Lower lobe of right lung (tissue), 2 donors: ENCODE results near the gene ZPBP2. TPM values are rescaled to one million over a fixed set of nuclear protein-coding genes. Genes with fewer than 3 reads are reported as not detected.

ENCODE experiments used
- ATAC-seq, 2 donors: fragments of 200-7000 bp; cut with Tn5 transposase; one replicate each; pipeline ENCODE4 v1.9.1; 2020 to 2022; ENCODE audit warnings: mild to moderate bottlenecking in 2 of 2, moderate library complexity in 2 of 2
- DNase-seq: peaks from one replicate; pipeline ENCODE4 v3.0.0-alpha.2; 2020
- H3K27ac ChIP-seq: fragments of 200-600 bp; one replicate; pipeline ENCODE4 v1.8.0; 2022
- H3K27me3 ChIP-seq: fragments of 200-600 bp; one replicate; pipeline ENCODE4 v1.8.0; 2022; ENCODE audit warnings: low read depth
- H3K36me3 ChIP-seq: fragments of 200-600 bp; one replicate; pipeline ENCODE4 v1.8.0; 2022; ENCODE audit warnings: mild to moderate bottlenecking
- H3K4me1 ChIP-seq: fragments of 200-600 bp; one replicate; pipeline ENCODE4 v1.8.0; 2022
- H3K4me3 ChIP-seq: fragments of 200-600 bp; one replicate; pipeline ENCODE4 v1.8.0; 2022; ENCODE audit warnings: mild to moderate bottlenecking
- H3K9me3 ChIP-seq: fragments of 200-600 bp; one replicate; pipeline ENCODE4 v1.8.0; 2022
- intact Hi-C: fragments of 100-400 bp; cut with DNase I; formaldehyde crosslinking; loops from one replicate; pipeline ENCODE4 v1.11.0; 2022
- total RNA-seq: library from RNA; stranded (reverse); fragmentation: NEBNext Ultra II Directional; extraction: Animal tissue kit (Norgen Biotek cat#: 25700); gene quantifications from one replicate; pipeline ENCODE4 v1.2.1, GENCODE V29; 2021
- TF ChIP-seq, protein P1 (sequence below): fragments of 200-600 bp; IDR thresholded peaks from one replicate; pipeline ENCODE4 v1.8.0; 2022; ENCODE audit warnings: antibody characterized with exemption, mild to moderate bottlenecking
- donor health status: DM: no; HTN: yes; CAD: no; lungs with severe emphysema.

The ZPBP2 gene
- total RNA-seq, 1 donor from 2014 or later, result not detected

- intact Hi-C loops, result no loop called here
- H3K36me3 ChIP-seq, result no peaks in the 10 kb centered on the region
- no peak overlapping the region for H3K27ac ChIP-seq
- peaks cover 58% of the 10 kb centered on the region for H3K27me3 ChIP-seq
- H3K4me1 ChIP-seq, result peaks cover 8% of the 10 kb centered on the region
- no peak overlapping the region for H3K4me3 ChIP-seq
- no peak for DNase-seq
- no peaks in the 10 kb centered on the region for H3K9me3 ChIP-seq
- ATAC-seq, result no peak
- TF ChIP-seq, protein P1, sequence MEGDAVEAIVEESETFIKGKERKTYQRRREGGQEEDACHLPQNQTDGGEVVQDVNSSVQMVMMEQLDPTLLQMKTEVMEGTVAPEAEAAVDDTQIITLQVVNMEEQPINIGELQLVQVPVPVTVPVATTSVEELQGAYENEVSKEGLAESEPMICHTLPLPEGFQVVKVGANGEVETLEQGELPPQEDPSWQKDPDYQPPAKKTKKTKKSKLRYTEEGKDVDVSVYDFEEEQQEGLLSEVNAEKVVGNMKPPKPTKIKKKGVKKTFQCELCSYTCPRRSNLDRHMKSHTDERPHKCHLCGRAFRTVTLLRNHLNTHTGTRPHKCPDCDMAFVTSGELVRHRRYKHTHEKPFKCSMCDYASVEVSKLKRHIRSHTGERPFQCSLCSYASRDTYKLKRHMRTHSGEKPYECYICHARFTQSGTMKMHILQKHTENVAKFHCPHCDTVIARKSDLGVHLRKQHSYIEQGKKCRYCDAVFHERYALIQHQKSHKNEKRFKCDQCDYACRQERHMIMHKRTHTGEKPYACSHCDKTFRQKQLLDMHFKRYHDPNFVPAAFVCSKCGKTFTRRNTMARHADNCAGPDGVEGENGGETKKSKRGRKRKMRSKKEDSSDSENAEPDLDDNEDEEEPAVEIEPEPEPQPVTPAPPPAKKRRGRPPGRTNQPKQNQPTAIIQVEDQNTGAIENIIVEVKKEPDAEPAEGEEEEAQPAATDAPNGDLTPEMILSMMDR, result no peak
Observed at GRCh38 chr17:39861235-39861634, 6.8 kb upstream of the ZPBP2 start.

DNA sequence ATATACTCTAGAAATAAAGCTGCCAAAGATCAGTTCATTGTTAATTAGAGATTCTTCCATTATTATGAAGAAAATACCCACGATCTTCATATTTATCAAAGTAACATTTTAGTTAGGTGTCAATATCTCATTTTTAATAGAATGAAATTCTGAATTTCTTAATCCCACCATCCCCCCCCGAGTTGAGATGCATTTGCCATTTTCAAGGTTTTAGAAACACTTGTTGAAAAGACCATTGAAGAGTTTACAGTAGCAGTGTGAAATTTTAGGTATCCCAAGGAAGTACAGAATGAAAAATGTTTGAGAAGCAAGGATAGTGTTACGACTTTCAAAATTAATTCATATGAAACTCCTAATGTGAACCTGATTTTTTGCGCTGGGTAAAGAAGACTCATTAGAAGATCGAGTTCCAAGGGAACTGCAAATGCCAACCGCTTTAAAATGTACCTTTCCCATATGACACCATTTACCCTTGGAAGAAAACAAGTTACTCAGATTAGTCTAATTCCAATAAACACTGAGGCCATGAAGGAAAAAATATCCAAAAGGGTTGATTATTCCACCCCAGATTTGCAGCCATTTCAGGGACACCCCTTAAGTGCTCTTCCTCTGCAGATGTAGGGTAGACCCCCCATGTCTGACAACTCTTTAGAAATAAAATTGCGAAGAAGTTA is 4.6 kb upstream of the ZPBP2 start:
- H3K27ac ChIP-seq, result peak overlapping the region; percentile 57
- H3K27me3 ChIP-seq, result peaks cover 74% of the 10 kb centered on the region
- H3K4me1 ChIP-seq, result peaks cover 8% of the 10 kb centered on the region
- peak overlapping the region; percentile 42 for H3K4me3 ChIP-seq
- TF ChIP-seq, protein P1, result no peak
- H3K9me3 ChIP-seq, result no peaks in the 10 kb centered on the region
- ATAC-seq (no peak), DNase-seq (no peak)
- no peaks in the 10 kb centered on the region for H3K36me3 ChIP-seq
- intact Hi-C loops, result no loop called here

DNA sequence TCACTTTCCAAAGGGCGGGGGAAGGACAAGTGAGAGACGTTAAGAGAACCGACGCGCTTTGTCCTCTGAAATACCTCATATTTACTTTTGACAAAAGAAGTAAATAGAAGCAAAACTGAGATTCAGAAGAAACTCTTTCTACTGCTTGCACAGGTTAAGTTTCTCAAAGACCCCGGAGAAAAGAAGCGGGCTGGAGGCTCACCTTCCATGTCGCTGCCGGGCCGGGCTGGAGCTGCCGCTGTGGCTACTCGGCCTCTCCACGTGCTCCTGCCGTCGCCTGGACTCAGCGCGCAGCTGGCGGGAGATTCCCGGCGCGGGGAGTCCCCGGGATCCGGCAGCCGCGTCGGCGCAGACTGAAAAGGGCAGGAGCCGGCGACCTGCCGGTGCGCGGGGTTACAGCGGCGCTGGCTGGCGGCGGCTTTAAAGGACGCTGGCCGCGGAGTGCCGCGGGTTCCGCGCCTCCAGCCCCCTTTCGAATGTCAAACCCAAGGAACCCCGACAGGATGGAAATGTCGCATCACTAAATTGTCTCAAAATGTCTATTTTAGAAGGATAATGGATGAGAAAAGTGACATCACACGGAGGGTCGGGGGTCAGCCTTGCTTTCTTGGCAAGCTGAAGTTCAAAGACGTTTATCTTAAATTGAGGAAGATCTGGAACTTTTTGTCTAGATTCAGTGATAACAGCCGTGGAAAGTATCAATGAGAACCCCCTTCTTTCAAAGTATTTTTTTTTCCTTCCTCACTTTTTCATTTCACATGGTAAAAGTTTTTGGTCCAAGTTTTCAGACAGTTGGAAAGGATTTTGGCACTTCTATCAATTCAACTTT is 3.9 kb upstream of the ZPBP2 start, which contains the start of gene IKZF3:
Gene IKZF3, minus strand, starts transcription at position 395 of the 829 bp plus-strand sequence. Its CDS starts 186 bp downstream, at position 209.
- Histone ChIP-seq H3K9me3 (no peaks in the 10 kb centered on the region), H3K27me3 (peaks cover 80% of the 10 kb centered on the region), H3K4me3 (peak within 1 kb of the TSS; percentile 42), H3K27ac (peak within 1 kb of the TSS; percentile 57), H3K36me3 (no peaks in the 10 kb centered on the region), H3K4me1 (peaks cover 8% of the 10 kb centered on the region)
- ATAC-seq, result peak; percentile 96 to 99
- DNase-seq, result peak; percentile 87
- TF ChIP-seq, protein P1, result peak; percentile 37
- intact Hi-C loops, result no loop called here

- TF ChIP-seq, protein P1, result no peak
- no peak for ATAC-seq
- Histone ChIP-seq H3K4me1 (peaks cover 8% of the 10 kb centered on the region), H3K4me3 (no peak overlapping the region), H3K27me3 (peaks cover 70% of the 10 kb centered on the region), H3K27ac (no peak overlapping the region), H3K36me3 (no peaks in the 10 kb centered on the region), H3K9me3 (no peaks in the 10 kb centered on the region)
- intact Hi-C loops, result no loop called here
- no peak for DNase-seq
Observed at GRCh38 chr17:39866013-39866730, 1.8 kb upstream of the ZPBP2 start.
